Adrenal gland (tissue), 12 donors: ENCODE measurements around the gene TBCK. TPM values are rescaled to one million over a fixed set of nuclear protein-coding genes. Genes with fewer than 3 reads are reported as not detected.

Experiments
- DNase-seq, 7 donors: peaks; one replicate each; pipeline ENCODE4 v3.0.0-alpha.2; 2019 to 2020
- H3K27ac ChIP-seq, 5 donors: fragments of 200-600 bp; sonication (generic) in 4 of 5; 1 replicate in 3 of 5; 2 replicates in 2 of 5; pipeline versions ENCODE4 v1.5.1 to v1.8.0; 2016 to 2020; ENCODE audit warnings: mild to moderate bottlenecking in 1 of 5
- H3K27me3 ChIP-seq: fragments of 200-600 bp; 2 replicates; pipeline ENCODE4 v1.8.0; 2021
- H3K36me3 ChIP-seq, 2 donors: fragments of 200-600 bp; replicated peaks in 1 of 2; 1 replicate in 1 of 2; 2 replicates in 1 of 2; pipeline versions ENCODE4 v1.5.1 to v1.8.0; 2018 to 2022
- H3K4me1 ChIP-seq, 2 donors: fragments of 200-600 bp; replicated peaks in 1 of 2; 1 replicate in 1 of 2; 2 replicates in 1 of 2; pipeline versions ENCODE4 v1.5.1 to v1.8.0; 2018 to 2021
- H3K4me3 ChIP-seq, 4 donors: fragments of 200-600 bp; sonication (generic) in 3 of 4; one replicate each; pipeline ENCODE4 v1.5.1; 2016 to 2018
- H3K9me3 ChIP-seq, 3 donors: fragments of 200-600 bp; sonication (generic) in 1 of 3; replicated peaks in 1 of 3; 1 replicate in 2 of 3; 2 replicates in 1 of 3; pipeline versions ENCODE4 v1.5.1 to v1.8.0; 2016 to 2021
- POLR2A ChIP-seq, 2 donors: fragments of 450-650 bp; IDR thresholded peaks; one replicate each; pipeline ENCODE4 v1.6.1; 2017; ENCODE audit warnings: antibody characterized with exemption in 2 of 2, mild to moderate bottlenecking in 2 of 2, moderate library complexity in 1 of 2
- WGBS, 4 donors: extraction: QIAGEN DNeasy Blood & Tissue Kit in 2 of 4; methylation state at CpG; one replicate each; pipeline versions ENCODE4 v1.1.5 to v1.1.7; 2013 to 2017; 5-methylcytosine and 5-hydroxymethylcytosine counted together
- intact Hi-C, 2 donors: fragments of 100-400 bp; cut with DNase I; formaldehyde crosslinking; loops; one replicate each; pipeline versions ENCODE4 v1.14.1 to v1.15.0; 2022 to 2023
- polyA plus RNA-seq, 3 donors: library from polyadenylated mRNA; stranded (reverse); fragments of 200-250 nt in 2 of 3; fragments of 350-450 nt in 1 of 3; fragmentation: Illumina TruSeq in 1 of 3; extraction: RNeasy Lipid Tissue Mini Kit (QIAGEN cat#74804) in 1 of 3; gene quantifications; one replicate each; pipeline ENCODE4 v1.2.3, GENCODE V29; 2013 to 2014
- total RNA-seq, 9 donors: library from RNA; depleted of rRNA in 4 of 9; stranded (reverse); fragments of >200 nt in 4 of 9; fragments of 120-200 nt in 1 of 9; fragmentation: NEBNext Ultra II Directional in 1 of 9; extraction: Animal tissue kit (Norgen Biotek cat#: 25700) in 1 of 9; gene quantifications; one replicate each; pipeline versions ENCODE4 v1.1.0 to v1.2.4, GENCODE V29; 2013 to 2023
- TF ChIP-seq, protein P1 (sequence below), 6 experiments: fragments of 450-650 bp in 4 of 6; fragments of 200-600 bp in 2 of 6; sonication (generic) in 1 of 6; IDR thresholded peaks; 1 replicate in 5 of 6; 2 replicates in 1 of 6; pipeline versions ENCODE4 v1.5.1 to v1.8.0; 2016 to 2021; ENCODE audit warnings: antibody characterized with exemption in 6 of 6, mild to moderate bottlenecking in 2 of 6, moderate library complexity in 1 of 6
- donor health status: healthy with polysubstance abuse.
- donor health status: Bipolar disorder and iron deficiency.
- donor health status: DM: yes; HTN: yes; CAD: no.
- donor health status: DM: no; HTN: no; CAD: no.
- donor health status: DM: no; HTN: no; CAD: no.
- donor health status: DM: yes; HTN: yes; CAD: no.

The TBCK gene
- total and polyA plus RNA-seq, 12 donors, result 12.6 to 76.3 (median 39.8) TPM

DNA sequence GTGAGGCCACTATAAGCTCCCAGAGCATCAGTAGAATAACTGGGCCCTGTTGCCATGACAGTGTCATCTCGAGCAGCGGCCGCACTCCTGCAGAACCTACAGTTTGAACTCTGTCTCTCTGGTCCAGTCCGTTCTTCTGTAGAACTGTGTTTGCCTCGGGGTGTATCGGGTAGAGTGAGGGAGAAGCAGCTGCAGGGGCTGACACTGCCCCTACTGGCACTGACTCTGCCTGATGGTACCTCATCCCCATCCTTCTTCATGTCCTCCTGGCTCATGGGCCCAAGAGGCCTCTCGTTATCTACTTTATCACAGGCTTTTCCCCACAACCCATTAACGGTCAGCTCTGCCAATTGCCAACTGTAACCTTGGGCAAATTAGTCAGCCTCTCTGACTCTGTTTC lies 324.3 kb downstream of the TBCK start:
- no peak for DNase-seq
- 68 to 86% (median 83%) methylated on average over 5 to 8 of the region's 8 CpGs for WGBS, 4 donors
- Histone ChIP-seq H3K27me3 (no peaks in the 10 kb centered on the region), H3K4me1 (no peaks in the 10 kb centered on the region), H3K4me3 (no peak overlapping the region), H3K27ac (no peak overlapping the region), H3K36me3 (no peaks in the 10 kb centered on the region), H3K9me3 (no peaks in the 10 kb centered on the region)
- intact Hi-C loops, result no loop called here
- TF ChIP-seq, protein P1, sequence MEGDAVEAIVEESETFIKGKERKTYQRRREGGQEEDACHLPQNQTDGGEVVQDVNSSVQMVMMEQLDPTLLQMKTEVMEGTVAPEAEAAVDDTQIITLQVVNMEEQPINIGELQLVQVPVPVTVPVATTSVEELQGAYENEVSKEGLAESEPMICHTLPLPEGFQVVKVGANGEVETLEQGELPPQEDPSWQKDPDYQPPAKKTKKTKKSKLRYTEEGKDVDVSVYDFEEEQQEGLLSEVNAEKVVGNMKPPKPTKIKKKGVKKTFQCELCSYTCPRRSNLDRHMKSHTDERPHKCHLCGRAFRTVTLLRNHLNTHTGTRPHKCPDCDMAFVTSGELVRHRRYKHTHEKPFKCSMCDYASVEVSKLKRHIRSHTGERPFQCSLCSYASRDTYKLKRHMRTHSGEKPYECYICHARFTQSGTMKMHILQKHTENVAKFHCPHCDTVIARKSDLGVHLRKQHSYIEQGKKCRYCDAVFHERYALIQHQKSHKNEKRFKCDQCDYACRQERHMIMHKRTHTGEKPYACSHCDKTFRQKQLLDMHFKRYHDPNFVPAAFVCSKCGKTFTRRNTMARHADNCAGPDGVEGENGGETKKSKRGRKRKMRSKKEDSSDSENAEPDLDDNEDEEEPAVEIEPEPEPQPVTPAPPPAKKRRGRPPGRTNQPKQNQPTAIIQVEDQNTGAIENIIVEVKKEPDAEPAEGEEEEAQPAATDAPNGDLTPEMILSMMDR (IDR thresholded peaks at IDR 0.05), result no peak
- no peak for TF ChIP-seq POLR2A (IDR thresholded peaks at IDR 0.05)

Other genes with a start within 250 kb of the TBCK start
- 10 to 100 TPM in 8 of 9 donors, 1 to 10 TPM in 1; 7.3 to 49.7 (median 38.7) TPM for gene AIMP1, start 341 bp upstream of the TBCK start, total RNA-seq
- gene AIMP1, start 341 bp upstream of the TBCK start, polyA plus RNA-seq, result 10 to 100 TPM; 31.2 to 75.2 (median 35.3) TPM
- not detected for gene GIMD1, start 52.6 kb upstream of the TBCK start, total RNA-seq
- not detected for gene GIMD1, start 52.6 kb upstream of the TBCK start, polyA plus RNA-seq